ENCODE results near the gene FES. TPM values are rescaled to one million over a fixed set of nuclear protein-coding genes. Genes with fewer than 3 reads are reported as not detected.

FES gene
- total RNA-seq, 2 donors from 2014 or later, result 9.3 to 14.9 TPM

DNA sequence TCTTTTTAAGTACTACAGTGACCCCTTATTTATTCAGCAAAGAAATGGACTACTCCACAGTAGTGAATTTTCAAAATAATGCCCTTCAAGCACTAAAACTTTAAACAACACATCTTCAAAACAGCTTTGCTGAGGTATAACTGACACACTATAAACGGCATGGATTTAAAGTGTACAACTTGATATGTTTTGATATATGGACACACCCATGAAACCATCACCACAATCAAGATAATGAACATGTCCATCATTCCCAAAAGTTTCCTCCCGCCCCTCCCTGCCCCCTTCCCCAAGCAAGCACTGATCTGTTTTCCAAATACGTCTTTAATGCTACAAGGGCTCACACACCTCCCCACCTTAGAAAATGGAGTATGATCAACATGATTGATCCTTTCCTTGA, 17.5 kb upstream of the FES start:
- Histone ChIP-seq H3K9me3 (no peaks in the 10 kb centered on the region), H3K4me3 (no peak overlapping the region), H3K27ac (no peak overlapping the region), H3K36me3 (no peaks in the 10 kb centered on the region), H3K27me3 (no peaks in the 10 kb centered on the region), H3K4me1 (peaks cover 0 to 43% of the 10 kb centered on the region in 2 donors)
- no peak for TF ChIP-seq CTCF (IDR thresholded peaks at IDR 0.05)
- no peak for DNase-seq (ENCODE audit: low spot score)

GRCh38 chr15:90868261-90868689, 16.0 kb upstream of the FES start, which contains the start of gene FURIN:
TSS of gene FURIN (plus strand) at chr15:90868588. CDS start at chr15:90875741, 7,153 bp downstream.
- H3K36me3 ChIP-seq, result no peaks in the 10 kb centered on the region
- H3K4me1 ChIP-seq, result peaks cover 0 to 47% of the 10 kb centered on the region in 2 donors
- TF ChIP-seq CTCF (IDR thresholded peaks at IDR 0.05), result no peak
- H3K4me3 ChIP-seq, result no peak within 1 kb of the TSS
- no peaks in the 10 kb centered on the region for H3K9me3 ChIP-seq
- H3K27ac ChIP-seq, result peak within 1 kb of the TSS; percentile 95 to 98
- H3K27me3 ChIP-seq, result no peaks in the 10 kb centered on the region
- DNase-seq (ENCODE audit: low spot score), result no peak

DNA sequence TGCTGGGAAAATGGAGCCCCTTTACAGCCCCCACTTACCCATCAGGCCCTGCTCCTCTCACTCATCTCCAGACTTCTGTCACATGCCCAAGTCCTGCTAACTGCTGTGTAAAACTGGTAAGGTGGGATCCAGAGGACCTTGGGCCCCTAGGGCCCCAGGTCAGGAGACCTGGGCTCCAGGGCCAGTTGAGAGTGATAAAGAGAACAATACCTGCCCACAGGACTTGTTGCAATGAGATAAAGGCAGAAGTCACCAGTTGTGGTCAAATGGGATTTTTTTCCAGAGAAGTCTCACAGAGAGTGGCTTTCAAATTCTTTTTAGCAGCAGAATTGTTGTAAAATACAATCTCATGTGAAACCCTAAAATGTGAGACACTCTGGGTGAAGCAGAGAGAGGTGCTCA, 15.2 kb upstream of the FES start:
- no peak for DNase-seq (ENCODE audit: low spot score)
- TF ChIP-seq CTCF (IDR thresholded peaks at IDR 0.05), result no peak
- no peaks in the 10 kb centered on the region for H3K36me3 ChIP-seq
- no peaks in the 10 kb centered on the region for H3K27me3 ChIP-seq
- no peak overlapping the region for H3K4me3 ChIP-seq
- H3K9me3 ChIP-seq, result no peaks in the 10 kb centered on the region
- peaks cover 0 to 48% of the 10 kb centered on the region in 2 donors for H3K4me1 ChIP-seq
- H3K27ac ChIP-seq, result peak overlapping the region; percentile 95 to 98

GRCh38 chr15:90869601-90870353, 14.5 kb upstream of the FES start:
- Histone ChIP-seq H3K9me3 (no peaks in the 10 kb centered on the region), H3K4me3 (peak overlapping the region in 1 of 2 donors; percentile 80), H3K27ac (peak overlapping the region; percentile 95 to 98), H3K4me1 (peaks cover 0 to 54% of the 10 kb centered on the region in 2 donors), H3K36me3 (no peaks in the 10 kb centered on the region), H3K27me3 (no peaks in the 10 kb centered on the region)
- no peak for TF ChIP-seq CTCF (IDR thresholded peaks at IDR 0.05)
- DNase-seq (ENCODE audit: low spot score), result peak; percentile 95

DNA sequence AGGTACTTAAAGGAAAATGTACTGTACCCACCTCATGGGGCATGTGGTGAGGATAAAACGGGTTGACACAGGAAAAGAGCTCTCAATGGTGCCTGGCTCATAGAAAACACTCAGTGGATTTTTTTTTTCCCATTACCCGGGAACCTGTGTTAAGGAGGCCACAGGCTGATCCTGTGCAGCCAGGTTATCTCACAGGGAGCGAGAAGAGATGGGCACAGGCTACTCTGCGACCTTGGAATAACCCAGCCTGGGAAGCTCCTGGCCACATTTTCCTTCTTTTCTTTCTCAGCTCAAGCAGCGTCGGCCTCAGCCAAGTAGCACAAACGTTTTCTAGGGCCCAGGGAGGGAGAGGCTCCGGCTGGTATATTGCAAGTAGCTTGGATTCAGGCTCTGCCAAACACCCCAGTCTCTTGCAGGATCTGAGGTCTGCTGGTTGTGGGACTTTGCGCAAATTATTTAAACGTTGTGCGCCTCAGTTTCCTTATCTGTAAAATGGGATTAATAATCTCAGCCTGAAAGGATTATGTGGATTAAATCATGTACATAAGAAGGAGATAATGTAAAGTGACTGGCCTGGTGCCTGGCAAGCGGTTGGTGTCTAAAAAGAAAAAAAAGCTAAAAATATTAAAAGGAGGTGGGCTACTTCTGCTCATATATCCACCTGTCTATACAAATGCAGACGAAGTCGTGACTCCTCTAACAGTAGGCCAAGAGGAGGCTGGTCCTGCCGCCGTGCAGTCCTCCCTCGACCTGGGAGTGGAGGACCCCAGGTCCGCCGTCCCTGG, 13.8 kb upstream of the FES start:
- DNase-seq (ENCODE audit: low spot score), result no peak
- Histone ChIP-seq H3K4me3 (peak overlapping the region; percentile 73 to 80), H3K27me3 (no peaks in the 10 kb centered on the region), H3K36me3 (peaks cover 4% of the 10 kb centered on the region), H3K27ac (peak overlapping the region; percentile 95 to 98), H3K9me3 (no peaks in the 10 kb centered on the region), H3K4me1 (peaks cover 0 to 54% of the 10 kb centered on the region in 2 donors)
- TF ChIP-seq CTCF (IDR thresholded peaks at IDR 0.05), result no peak
